ENCODE results near the gene NFIX. TPM values are rescaled to one million over a fixed set of nuclear protein-coding genes. Genes with fewer than 3 reads are reported as not detected.

Gene NFIX
- total and polyA plus RNA-seq, 2 donors (not counting 1 experiment from before 2014, with no cell fraction given): 0.69 to 5.6 TPM

DNA sequence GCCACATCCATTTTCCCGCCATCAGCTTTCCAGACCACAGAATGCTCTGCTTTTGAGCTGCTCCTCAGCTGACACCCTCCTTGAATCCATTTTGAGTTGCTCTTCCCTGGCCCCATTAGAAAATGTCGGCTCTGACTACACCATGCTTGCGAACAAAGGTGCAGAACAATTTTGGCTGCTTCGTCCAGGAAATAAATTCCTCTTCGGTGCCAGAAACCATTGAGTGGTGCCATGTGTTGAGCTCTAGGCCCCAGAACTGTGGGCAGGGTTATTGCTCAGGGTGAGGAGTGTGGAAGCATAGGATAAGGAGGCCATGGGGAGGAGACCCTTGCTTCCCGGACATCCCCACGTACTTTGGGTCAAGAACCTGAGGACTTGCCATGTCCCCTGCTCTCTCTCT, 52.1 kb downstream of the NFIX start:
- Mint-ChIP-seq H3K9me3 (ENCODE audit: insufficient read depth) (no peaks in the 10 kb centered on the region), H3K4me1 (peaks cover 5% of the 10 kb centered on the region), H3K27me3 (peaks cover 35% of the 10 kb centered on the region), H3K4me3 (no peak overlapping the region), H3K27ac (no peak overlapping the region)
- Histone ChIP-seq H3K4me3 (ENCODE audit: control extremely low read depth in 1 of 5, extremely low read depth in 1 of 5, insufficient read depth in 1 of 5, low read depth in 2 of 5, low read length in 4 of 5) (no peak overlapping the region), H3K9ac (ENCODE audit: low read length) (no peak overlapping the region), H3K4me1 (ENCODE audit: control insufficient read depth in 2 of 2, insufficient read depth in 2 of 2, low read length in 2 of 2) (peaks cover 9 to 13% of the 10 kb centered on the region in 2 donors), H3K27ac (ENCODE audit: low read length in 2 of 2) (no peak overlapping the region), H3K9me3 (ENCODE audit: control extremely low read depth in 1 of 3, control insufficient read depth in 2 of 3, insufficient read depth in 1 of 3, low read length in 2 of 3) (peaks cover 0 to 3% (median 0%) of the 10 kb centered on the region in 3 donors), H3K27me3 (replicated peaks in 1 of 4; ENCODE audit: control extremely low read depth in 1 of 4, control insufficient read depth in 3 of 4, insufficient read depth in 4 of 4, low read length in 3 of 4) (peaks cover 0 to 21% (median 10%) of the 10 kb centered on the region in 4 experiments), H3K79me2 (ENCODE audit: control insufficient read depth, insufficient read depth, low read length) (no peaks in the 10 kb centered on the region), H3K36me3 (replicated peaks in 1 of 2; ENCODE audit: control extremely low read depth in 1 of 2, control insufficient read depth in 1 of 2, extremely low read depth in 1 of 2, insufficient read depth in 2 of 2, low read length in 1 of 2) (no peaks in the 10 kb centered on the region), H2AFZ (ENCODE audit: insufficient read depth, low read depth, low read length, poor library complexity, severe bottlenecking) (no peak overlapping the region), H4K20me1 (ENCODE audit: control insufficient read depth, insufficient read depth, low read length, poor library complexity, severe bottlenecking) (no peaks in the 10 kb centered on the region), H3K4me2 (replicated peaks; ENCODE audit: low read depth, low read length, poor library complexity, severe bottlenecking) (no peak overlapping the region)
- POLR2A ChIA-PET: no interaction called here
- no peak for TF ChIP-seq EZH2 (IDR thresholded peaks at IDR 0.05; ENCODE audit: borderline replicate concordance, insufficient read depth, low read depth, low read length, poor library complexity, severe bottlenecking)
- TF ChIP-seq, protein P1, sequence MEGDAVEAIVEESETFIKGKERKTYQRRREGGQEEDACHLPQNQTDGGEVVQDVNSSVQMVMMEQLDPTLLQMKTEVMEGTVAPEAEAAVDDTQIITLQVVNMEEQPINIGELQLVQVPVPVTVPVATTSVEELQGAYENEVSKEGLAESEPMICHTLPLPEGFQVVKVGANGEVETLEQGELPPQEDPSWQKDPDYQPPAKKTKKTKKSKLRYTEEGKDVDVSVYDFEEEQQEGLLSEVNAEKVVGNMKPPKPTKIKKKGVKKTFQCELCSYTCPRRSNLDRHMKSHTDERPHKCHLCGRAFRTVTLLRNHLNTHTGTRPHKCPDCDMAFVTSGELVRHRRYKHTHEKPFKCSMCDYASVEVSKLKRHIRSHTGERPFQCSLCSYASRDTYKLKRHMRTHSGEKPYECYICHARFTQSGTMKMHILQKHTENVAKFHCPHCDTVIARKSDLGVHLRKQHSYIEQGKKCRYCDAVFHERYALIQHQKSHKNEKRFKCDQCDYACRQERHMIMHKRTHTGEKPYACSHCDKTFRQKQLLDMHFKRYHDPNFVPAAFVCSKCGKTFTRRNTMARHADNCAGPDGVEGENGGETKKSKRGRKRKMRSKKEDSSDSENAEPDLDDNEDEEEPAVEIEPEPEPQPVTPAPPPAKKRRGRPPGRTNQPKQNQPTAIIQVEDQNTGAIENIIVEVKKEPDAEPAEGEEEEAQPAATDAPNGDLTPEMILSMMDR (IDR thresholded peaks at IDR 0.05): no peak
- no peak for DNase-seq
- intact Hi-C loops (cut with micrococcal nuclease): no loop called here
- no peak for ATAC-seq (ENCODE audit: low read depth)
- CTCF ChIA-PET: no interaction called here
- 96% methylated on average over 7 of the region's 7 CpGs for WGBS (ENCODE audit: insufficient coverage)

DNA sequence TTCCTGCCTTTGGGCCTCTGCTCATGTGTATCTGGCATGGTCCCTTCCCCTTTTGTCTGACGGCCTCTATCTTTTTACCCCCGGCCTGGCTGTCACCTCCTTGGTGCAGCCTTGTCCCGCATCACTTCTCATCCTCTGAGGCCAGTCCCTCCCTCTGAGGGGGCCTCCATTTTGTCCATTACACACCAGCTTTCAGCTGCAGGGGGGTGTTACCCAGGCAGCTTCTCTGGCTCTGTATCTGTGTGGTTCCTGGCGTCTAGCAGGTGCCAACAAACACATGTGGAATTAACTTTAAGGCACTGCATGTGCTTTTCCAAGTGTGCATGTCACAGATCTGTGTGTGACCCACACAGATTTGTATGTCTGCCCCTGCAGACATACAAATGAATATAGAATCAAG, 55.0 kb downstream of the NFIX start:
- Mint-ChIP-seq H3K4me1 (peaks cover 5% of the 10 kb centered on the region), H3K27me3 (peaks cover 44% of the 10 kb centered on the region), H3K9me3 (ENCODE audit: insufficient read depth) (no peaks in the 10 kb centered on the region), H3K27ac (no peak overlapping the region), H3K4me3 (no peak overlapping the region)
- H4K20me1 ChIP-seq (ENCODE audit: control insufficient read depth, insufficient read depth, low read length, poor library complexity, severe bottlenecking): no peaks in the 10 kb centered on the region
- H3K27ac ChIP-seq (ENCODE audit: low read length in 2 of 2): no peak overlapping the region
- intact Hi-C loops (cut with micrococcal nuclease): no loop called here
- no peak for ATAC-seq (ENCODE audit: low read depth)
- TF ChIP-seq, protein P1 (IDR thresholded peaks at IDR 0.05): no peak
- TF ChIP-seq EZH2 (IDR thresholded peaks at IDR 0.05; ENCODE audit: borderline replicate concordance, insufficient read depth, low read depth, low read length, poor library complexity, severe bottlenecking): no peak
- H3K9me3 ChIP-seq (ENCODE audit: control extremely low read depth in 1 of 3, control insufficient read depth in 2 of 3, insufficient read depth in 1 of 3, low read length in 2 of 3): peaks cover 0 to 3% (median 0%) of the 10 kb centered on the region in 3 donors
- H3K4me2 ChIP-seq (replicated peaks; ENCODE audit: low read depth, low read length, poor library complexity, severe bottlenecking): no peak overlapping the region
- H3K4me3 ChIP-seq (ENCODE audit: control extremely low read depth in 1 of 5, extremely low read depth in 1 of 5, insufficient read depth in 1 of 5, low read depth in 2 of 5, low read length in 4 of 5): no peak overlapping the region
- H3K79me2 ChIP-seq (ENCODE audit: control insufficient read depth, insufficient read depth, low read length): no peaks in the 10 kb centered on the region
- H3K4me1 ChIP-seq (ENCODE audit: control insufficient read depth in 2 of 2, insufficient read depth in 2 of 2, low read length in 2 of 2): peaks cover 9% of the 10 kb centered on the region in 2 donors
- H3K36me3 ChIP-seq (replicated peaks in 1 of 2; ENCODE audit: control extremely low read depth in 1 of 2, control insufficient read depth in 1 of 2, extremely low read depth in 1 of 2, insufficient read depth in 2 of 2, low read length in 1 of 2): no peaks in the 10 kb centered on the region
- H3K27me3 ChIP-seq (replicated peaks in 1 of 4; ENCODE audit: control extremely low read depth in 1 of 4, control insufficient read depth in 3 of 4, insufficient read depth in 4 of 4, low read length in 3 of 4): peaks cover 0 to 31% (median 11%) of the 10 kb centered on the region in 4 experiments
- ChIA-PET CTCF (interaction anchor here (1.0 to 3.9 kb wide), 2 partner anchors 11 to 16 kb away, joined by 3 to 25 read pairs; no protein-coding TSS in a partner anchor), POLR2A (no interaction called here)
- H2AFZ ChIP-seq (ENCODE audit: insufficient read depth, low read depth, low read length, poor library complexity, severe bottlenecking): no peak overlapping the region
- WGBS (ENCODE audit: insufficient coverage): 82% methylated on average over 4 of the region's 4 CpGs
- H3K9ac ChIP-seq (ENCODE audit: low read length): no peak overlapping the region
- no peak for DNase-seq
